ENCODE results near the gene ZGPAT.

DNA sequence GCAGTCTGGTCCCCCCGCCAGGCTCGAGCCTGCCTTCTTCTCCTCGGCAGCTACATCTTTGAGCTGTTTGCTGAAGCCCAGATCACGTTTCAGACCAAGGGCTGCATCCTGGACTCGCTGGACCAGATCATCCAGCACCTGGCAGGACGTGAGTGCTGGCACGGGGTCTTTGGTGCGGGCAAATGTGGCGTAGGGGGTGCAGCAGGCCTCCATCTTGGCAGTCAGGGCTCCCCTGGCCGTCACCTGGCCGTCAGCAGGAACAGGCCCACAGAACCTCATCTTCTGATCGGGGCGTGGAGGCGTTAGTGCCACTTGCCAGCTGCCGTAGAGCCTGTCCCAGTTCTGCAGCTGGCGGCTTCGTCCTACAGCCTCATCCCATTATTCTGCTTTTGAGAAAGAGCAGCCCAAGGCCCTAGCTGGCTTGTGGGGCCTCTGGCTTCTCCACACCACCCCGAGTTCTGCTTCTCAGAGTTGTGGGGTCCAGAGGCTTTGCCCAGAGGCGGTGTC lies 28.0 kb upstream of the ZGPAT start:
- no peak for TF ChIP-seq POLR2A (IDR thresholded peaks at IDR 0.05)
- TF ChIP-seq, protein P1, sequence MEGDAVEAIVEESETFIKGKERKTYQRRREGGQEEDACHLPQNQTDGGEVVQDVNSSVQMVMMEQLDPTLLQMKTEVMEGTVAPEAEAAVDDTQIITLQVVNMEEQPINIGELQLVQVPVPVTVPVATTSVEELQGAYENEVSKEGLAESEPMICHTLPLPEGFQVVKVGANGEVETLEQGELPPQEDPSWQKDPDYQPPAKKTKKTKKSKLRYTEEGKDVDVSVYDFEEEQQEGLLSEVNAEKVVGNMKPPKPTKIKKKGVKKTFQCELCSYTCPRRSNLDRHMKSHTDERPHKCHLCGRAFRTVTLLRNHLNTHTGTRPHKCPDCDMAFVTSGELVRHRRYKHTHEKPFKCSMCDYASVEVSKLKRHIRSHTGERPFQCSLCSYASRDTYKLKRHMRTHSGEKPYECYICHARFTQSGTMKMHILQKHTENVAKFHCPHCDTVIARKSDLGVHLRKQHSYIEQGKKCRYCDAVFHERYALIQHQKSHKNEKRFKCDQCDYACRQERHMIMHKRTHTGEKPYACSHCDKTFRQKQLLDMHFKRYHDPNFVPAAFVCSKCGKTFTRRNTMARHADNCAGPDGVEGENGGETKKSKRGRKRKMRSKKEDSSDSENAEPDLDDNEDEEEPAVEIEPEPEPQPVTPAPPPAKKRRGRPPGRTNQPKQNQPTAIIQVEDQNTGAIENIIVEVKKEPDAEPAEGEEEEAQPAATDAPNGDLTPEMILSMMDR (IDR thresholded peaks at IDR 0.05), result no peak

All from ovary (tissue), 3 donors.